CD4-positive, CD25-positive, alpha-beta regulatory T cell (primary cell): ENCODE results near the gene JAKMIP3. TPM values are rescaled to one million over a fixed set of nuclear protein-coding genes. Genes with fewer than 3 reads are reported as not detected.

Source experiments
- ATAC-seq, 2 donors: fragments of 150-1000 bp; cut with Tn5 transposase; one replicate each; pipeline ENCODE4 v1.10.0; 2021; ENCODE audit warnings: low read depth in 2 of 2, moderate number of reproducible peaks in 2 of 2, moderate library complexity in 1 of 2
- DNase-seq, 3 donors: peaks; one replicate each; pipeline versions ENCODE4 v3.0.0 to v3.0.0-alpha.2; 2012 to 2022; ENCODE audit warnings: mixed read lengths in 1 of 3
- H3K27ac ChIP-seq: one replicate; pipeline ENCODE4 v1.7.0; 2013; ENCODE audit warnings: mild to moderate bottlenecking, low read length; ENCODE audit not compliant: insufficient read depth, poor library complexity, severe bottlenecking
- H3K27me3 ChIP-seq: one replicate; pipeline ENCODE4 v1.7.0; 2013; ENCODE audit warnings: low read length; ENCODE audit not compliant: control insufficient read depth, insufficient read depth
- H3K36me3 ChIP-seq: one replicate; pipeline ENCODE4 v1.7.0; 2013; ENCODE audit warnings: mild to moderate bottlenecking, low read length, moderate library complexity; ENCODE audit not compliant: control insufficient read depth, insufficient read depth
- H3K4me1 ChIP-seq: 2 replicates; pipeline ENCODE4 v1.7.0; 2013; ENCODE audit warnings: mild to moderate bottlenecking, low read length; ENCODE audit not compliant: insufficient read depth, control insufficient read depth, poor library complexity, severe bottlenecking
- H3K4me3 ChIP-seq: one replicate; pipeline ENCODE4 v1.7.0; 2013; ENCODE audit warnings: low read depth, mild to moderate bottlenecking, low read length, moderate library complexity
- H3K9me3 ChIP-seq, 2 experiments: 1 replicate in 1 of 2; 2 replicates in 1 of 2; pipeline ENCODE4 v1.7.0; 2013; ENCODE audit warnings: low read length in 2 of 2, mild to moderate bottlenecking in 1 of 2, moderate library complexity in 1 of 2; ENCODE audit not compliant: control insufficient read depth in 2 of 2
- H3K27ac Mint-ChIP-seq, 3 donors: one replicate each; pipeline ENCODE4 v1.8.0; 2020 to 2022; ENCODE audit warnings: mild to moderate bottlenecking in 3 of 3, mixed read lengths in 3 of 3, moderate library complexity in 2 of 3
- H3K27me3 Mint-ChIP-seq: one replicate; pipeline ENCODE4 v1.8.0; 2022; ENCODE audit warnings: mild to moderate bottlenecking, mixed read lengths
- H3K36me3 Mint-ChIP-seq: one replicate; pipeline ENCODE4 v1.8.0; 2020; ENCODE audit warnings: mixed read lengths
- H3K4me1 Mint-ChIP-seq, 4 donors: one replicate each; pipeline ENCODE4 v1.8.0; 2020 to 2022; ENCODE audit warnings: mixed read lengths in 4 of 4, mild to moderate bottlenecking in 1 of 4
- H3K4me3 Mint-ChIP-seq, 4 donors: one replicate each; pipeline ENCODE4 v1.8.0; 2020 to 2022; ENCODE audit warnings: mild to moderate bottlenecking in 4 of 4, mixed read lengths in 4 of 4, moderate library complexity in 3 of 4
- H3K9me3 Mint-ChIP-seq, 7 donors: one replicate each; pipeline ENCODE4 v1.8.0; 2020 to 2022; ENCODE audit warnings: mixed read lengths in 7 of 7, mild to moderate bottlenecking in 3 of 7, moderate library complexity in 2 of 7
- polyA plus RNA-seq, 4 donors: library from polyadenylated mRNA; unstranded; fragments of 300-500 nt; fragmentation: Illumina TruSeq; gene quantifications; one replicate each; pipeline ENCODE4 v1.2.3, GENCODE V29; 2021
- total RNA-seq: library from RNA; stranded (reverse); gene quantifications from one replicate; pipeline ENCODE4 v1.2.3, GENCODE V29; 2022

JAKMIP3 gene
- total and polyA plus RNA-seq, 5 donors from 2014 or later = 0.42 TPM; not detected in 4

DNA sequence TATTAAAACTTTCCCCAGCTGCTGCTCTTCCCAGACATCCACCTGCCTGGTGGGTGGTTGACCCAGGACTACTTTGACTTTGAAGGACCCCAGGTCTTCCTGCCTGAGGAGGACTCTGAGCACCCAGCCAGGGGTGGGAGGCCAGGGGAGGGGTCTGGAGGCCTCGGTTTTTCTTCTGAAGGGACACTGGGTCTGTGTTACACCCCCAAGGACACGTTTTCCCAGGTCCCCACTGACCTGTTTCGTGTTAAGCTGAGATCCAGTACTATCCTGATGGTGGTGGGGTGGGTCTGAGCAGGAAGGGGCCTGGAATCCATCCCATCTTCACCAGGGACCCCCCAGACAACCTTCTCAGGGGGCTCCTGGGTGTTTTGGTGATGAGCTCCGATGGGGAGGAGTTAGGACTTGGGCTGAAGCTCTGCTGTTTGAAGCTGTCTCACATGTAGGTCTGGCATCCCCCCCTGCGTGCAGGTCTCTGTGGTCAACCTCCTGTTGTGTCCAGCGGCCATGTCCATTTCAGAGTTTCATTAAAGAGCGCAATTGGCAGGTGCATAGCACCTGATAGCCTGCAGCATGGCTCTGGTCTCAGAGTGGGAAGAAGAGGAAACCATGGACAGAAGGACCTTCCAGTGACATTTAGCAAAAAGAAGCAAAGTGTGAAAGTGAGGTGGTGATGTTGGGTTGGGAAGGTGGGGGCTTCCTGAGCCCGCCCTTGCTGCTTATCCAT lies 3.5 kb downstream of the JAKMIP3 start:
- Mint-ChIP-seq H3K4me3 (no peak overlapping the region), H3K27ac (no peak overlapping the region), H3K4me1 (peaks cover 0 to 10% (median 3%) of the 10 kb centered on the region in 4 donors), H3K9me3 (peaks cover 0 to 2% (median 0%) of the 10 kb centered on the region in 7 donors), H3K27me3 (peaks cover 8% of the 10 kb centered on the region), H3K36me3 (no peaks in the 10 kb centered on the region)
- Histone ChIP-seq H3K9me3 (no peaks in the 10 kb centered on the region), H3K4me1 (no peaks in the 10 kb centered on the region), H3K27ac (no peak overlapping the region), H3K4me3 (no peak overlapping the region), H3K36me3 (no peaks in the 10 kb centered on the region), H3K27me3 (no peaks in the 10 kb centered on the region)
- DNase-seq (no peak), ATAC-seq (no peak)

DNA sequence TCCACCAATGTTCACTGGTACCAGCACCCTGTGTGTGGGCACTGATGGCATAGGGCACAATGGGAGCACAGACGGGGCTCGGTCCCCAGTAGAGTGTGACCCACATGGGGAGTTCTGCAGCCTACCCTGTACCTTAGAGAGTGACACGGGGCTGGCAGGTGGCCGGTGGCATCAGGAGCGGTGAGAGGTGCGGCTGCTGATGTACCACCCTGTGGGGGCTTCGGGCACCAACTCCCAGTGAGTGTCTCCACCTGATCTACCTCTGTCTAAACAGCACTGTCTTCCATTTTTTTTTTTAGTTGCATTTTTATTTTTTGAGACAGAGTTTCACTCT lies 4.1 kb downstream of the JAKMIP3 start:
- no peak overlapping the region for H3K27ac ChIP-seq
- H3K9me3 Mint-ChIP-seq = peaks cover 0 to 2% (median 0%) of the 10 kb centered on the region in 7 donors
- H3K36me3 Mint-ChIP-seq = no peaks in the 10 kb centered on the region
- no peaks in the 10 kb centered on the region for H3K9me3 ChIP-seq
- peaks cover 0 to 10% (median 3%) of the 10 kb centered on the region in 4 donors for H3K4me1 Mint-ChIP-seq
- no peak overlapping the region for H3K4me3 ChIP-seq
- no peaks in the 10 kb centered on the region for H3K4me1 ChIP-seq
- H3K36me3 ChIP-seq = no peaks in the 10 kb centered on the region
- no peak overlapping the region for H3K27ac Mint-ChIP-seq
- H3K27me3 ChIP-seq = no peaks in the 10 kb centered on the region
- ATAC-seq (no peak), DNase-seq (no peak)
- no peak overlapping the region for H3K4me3 Mint-ChIP-seq
- H3K27me3 Mint-ChIP-seq = peaks cover 14% of the 10 kb centered on the region

DNA sequence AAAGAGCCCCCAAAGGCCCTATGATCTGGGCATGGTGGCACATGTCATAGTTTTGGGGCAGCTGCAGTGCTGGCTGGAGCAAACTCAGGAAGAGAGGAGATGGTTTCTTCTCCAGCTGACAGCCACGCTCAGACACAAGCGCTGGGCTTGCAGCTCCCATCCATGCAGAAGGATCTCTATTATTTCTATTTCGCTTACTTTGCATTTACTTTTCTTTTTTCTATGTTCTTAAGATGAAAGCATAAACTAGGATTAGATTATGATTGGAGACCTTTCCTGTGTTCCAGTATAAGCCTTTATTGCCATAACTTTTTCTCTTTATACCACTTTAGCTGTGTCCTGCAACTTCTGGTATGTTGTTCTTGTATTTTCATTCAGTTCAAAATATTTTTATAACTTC lies 5.0 kb downstream of the JAKMIP3 start:
- H3K27ac Mint-ChIP-seq = no peak overlapping the region
- H3K36me3 Mint-ChIP-seq = no peaks in the 10 kb centered on the region
- H3K4me3 Mint-ChIP-seq = no peak overlapping the region
- Histone ChIP-seq H3K27ac (no peak overlapping the region), H3K36me3 (no peaks in the 10 kb centered on the region), H3K4me3 (no peak overlapping the region), H3K4me1 (no peaks in the 10 kb centered on the region), H3K9me3 (no peaks in the 10 kb centered on the region), H3K27me3 (no peaks in the 10 kb centered on the region)
- DNase-seq (no peak), ATAC-seq (no peak)
- peaks cover 0 to 2% (median 0%) of the 10 kb centered on the region in 7 donors for H3K9me3 Mint-ChIP-seq
- H3K27me3 Mint-ChIP-seq = peaks cover 15% of the 10 kb centered on the region
- peaks cover 0 to 7% (median 3%) of the 10 kb centered on the region in 4 donors for H3K4me1 Mint-ChIP-seq

GRCh38 chr10:132071667-132072066 lies 5.9 kb downstream of the JAKMIP3 start:
- Mint-ChIP-seq H3K27ac (peak overlapping the region in 1 of 3 donors; percentile 80), H3K27me3 (peaks cover 15% of the 10 kb centered on the region), H3K9me3 (peaks cover 0 to 2% (median 0%) of the 10 kb centered on the region in 7 donors), H3K36me3 (no peaks in the 10 kb centered on the region), H3K4me3 (no peak overlapping the region), H3K4me1 (no peaks in the 10 kb centered on the region)
- no peak for ATAC-seq
- H3K4me1 ChIP-seq = no peaks in the 10 kb centered on the region
- H3K27ac ChIP-seq = no peak overlapping the region
- no peaks in the 10 kb centered on the region for H3K36me3 ChIP-seq
- H3K27me3 ChIP-seq = no peaks in the 10 kb centered on the region
- H3K9me3 ChIP-seq = no peaks in the 10 kb centered on the region
- no peak for DNase-seq
- H3K4me3 ChIP-seq = no peak overlapping the region

DNA sequence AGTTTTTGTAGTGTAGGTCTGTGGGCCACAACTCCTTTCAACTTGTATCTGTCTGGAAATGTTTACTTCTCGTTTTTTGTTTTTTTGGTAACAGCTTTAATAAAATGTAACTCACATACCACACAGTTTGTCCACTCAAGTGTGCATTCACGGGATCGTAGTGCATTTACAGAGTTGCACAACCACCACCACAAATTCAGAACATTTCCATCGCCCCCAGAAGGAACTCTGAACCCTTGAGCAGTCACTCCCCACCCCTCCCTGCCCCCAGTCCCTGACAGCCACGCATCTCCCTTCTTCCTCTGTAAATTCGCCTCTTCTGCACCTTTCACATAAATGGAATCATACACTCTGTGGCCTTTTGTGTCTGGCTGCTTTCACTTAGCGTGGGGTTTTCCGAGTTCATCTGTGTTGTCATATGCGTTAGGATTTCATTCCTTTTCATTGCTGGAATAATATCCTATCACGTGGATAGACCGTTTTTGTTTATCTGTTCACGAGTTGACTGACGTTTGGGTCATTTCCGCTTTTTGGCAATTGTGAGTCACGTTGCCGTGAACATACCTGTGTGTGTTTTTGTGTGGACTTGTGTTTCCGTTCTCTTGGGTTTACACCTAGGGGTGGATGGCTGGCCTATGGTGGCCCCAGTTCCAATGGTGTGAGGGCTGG lies 10.3 kb downstream of the JAKMIP3 start:
- Histone ChIP-seq H3K4me1 (no peaks in the 10 kb centered on the region), H3K27ac (no peak overlapping the region), H3K36me3 (no peaks in the 10 kb centered on the region), H3K4me3 (no peak overlapping the region), H3K27me3 (no peaks in the 10 kb centered on the region), H3K9me3 (no peaks in the 10 kb centered on the region)
- DNase-seq (no peak), ATAC-seq (no peak)
- Mint-ChIP-seq H3K27ac (no peak overlapping the region), H3K36me3 (no peaks in the 10 kb centered on the region), H3K4me3 (no peak overlapping the region), H3K9me3 (peaks cover 0 to 2% (median 0%) of the 10 kb centered on the region in 7 donors), H3K4me1 (peaks cover 0 to 1% (median 0%) of the 10 kb centered on the region in 4 donors), H3K27me3 (peaks cover 11% of the 10 kb centered on the region)

- H3K9me3 Mint-ChIP-seq = peaks cover 0 to 2% (median 0%) of the 10 kb centered on the region in 7 donors
- DNase-seq (no peak), ATAC-seq (no peak)
- no peaks in the 10 kb centered on the region for H3K36me3 ChIP-seq
- no peak overlapping the region for H3K4me3 Mint-ChIP-seq
- no peaks in the 10 kb centered on the region for H3K9me3 ChIP-seq
- peaks cover 0 to 1% (median 0%) of the 10 kb centered on the region in 4 donors for H3K4me1 Mint-ChIP-seq
- H3K27me3 ChIP-seq = no peaks in the 10 kb centered on the region
- no peak overlapping the region for H3K4me3 ChIP-seq
- no peak overlapping the region for H3K27ac ChIP-seq
- peaks cover 11% of the 10 kb centered on the region for H3K27me3 Mint-ChIP-seq
- no peaks in the 10 kb centered on the region for H3K4me1 ChIP-seq
- H3K27ac Mint-ChIP-seq = no peak overlapping the region
- H3K36me3 Mint-ChIP-seq = no peaks in the 10 kb centered on the region
These were observed 10.9 kb downstream of the JAKMIP3 start for GRCh38 chr10:132076578-132077081.

DNA sequence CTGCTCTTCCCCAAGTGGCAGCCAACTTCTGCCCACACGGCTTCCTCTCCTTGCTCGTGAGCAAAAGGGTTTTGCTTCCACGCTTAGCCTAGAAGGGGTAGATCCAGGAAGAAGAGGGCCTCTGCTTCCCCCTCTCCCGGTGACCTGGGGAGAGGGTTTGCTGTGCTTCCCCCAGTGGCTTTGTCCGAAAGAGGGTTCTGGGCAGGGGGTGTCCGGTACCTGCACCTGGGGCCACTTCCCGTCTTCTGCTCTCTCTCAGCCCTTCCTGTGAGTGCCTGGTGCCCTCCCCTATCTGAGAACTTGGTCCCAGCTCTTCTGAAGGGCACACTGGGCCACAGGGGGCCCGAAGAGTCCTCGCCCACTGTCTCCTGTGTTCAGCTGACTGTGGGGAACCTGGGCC lies 11.3 kb downstream of the JAKMIP3 start:
- Mint-ChIP-seq H3K9me3 (peaks cover 0 to 1% (median 0%) of the 10 kb centered on the region in 7 donors), H3K27me3 (peaks cover 11% of the 10 kb centered on the region), H3K27ac (no peak overlapping the region), H3K4me3 (no peak overlapping the region), H3K36me3 (no peaks in the 10 kb centered on the region), H3K4me1 (peaks cover 0 to 1% (median 0%) of the 10 kb centered on the region in 4 donors)
- Histone ChIP-seq H3K4me1 (no peaks in the 10 kb centered on the region), H3K4me3 (no peak overlapping the region), H3K9me3 (no peaks in the 10 kb centered on the region), H3K27me3 (no peaks in the 10 kb centered on the region), H3K36me3 (no peaks in the 10 kb centered on the region), H3K27ac (no peak overlapping the region)
- ATAC-seq (no peak), DNase-seq (no peak)
